ENCODE results near the gene CCL13.

GRCh38 chr17:34352191-34352590 lies 4.1 kb upstream of the CCL13 start:
- TF ChIP-seq CTCF (IDR thresholded peaks at IDR 0.05; ENCODE audit: poor library complexity), result no peak
- no peak for TF ChIP-seq EZH2 (IDR thresholded peaks at IDR 0.05; ENCODE audit: borderline replicate concordance)
- TF ChIP-seq EZH2phosphoT487 (IDR thresholded peaks at IDR 0.05; ENCODE audit: low read depth, severe bottlenecking, unreplicated experiment), result no peak

All from hepatocyte (in vitro differentiated cells).